Stimulated activated CD8-positive, alpha-beta memory T cell treated with anti-CD3 and anti-CD28 coated beads, Interleukin-12 subunit alpha, Interleukin-12 subunit beta, amount 100 ng/mL, for 24 hours (primary cell): ENCODE measurements around the gene MRPS7.
"Not testable (repeated sequence)": the region's sequence is repeated elsewhere in the genome, so short reads cannot be mapped to it uniquely, and the experiment has no call there.

Experiments used
- DNase-seq: peaks from one replicate; pipeline ENCODE4 v3.0.0-alpha.2; 2020; ENCODE audit errors: extremely low read depth

Gene MRPS7

GRCh38 chr17:75271233-75271954, 9.7 kb downstream of the MRPS7 start:
- DNase-seq: peak; percentile 71

- no peak for DNase-seq
Observed at GRCh38 chr17:75271955-75272847, 10.5 kb downstream of the MRPS7 start.

GRCh38 chr17:75272848-75273184, 11.1 kb downstream of the MRPS7 start:
- DNase-seq: no peak

GRCh38 chr17:75273977-75274708, 12.5 kb downstream of the MRPS7 start:
- no peak for DNase-seq

GRCh38 chr17:75277664-75278071, 16.0 kb downstream of the MRPS7 start:
- DNase-seq: no peak

- not testable (repeated sequence) for DNase-seq
Observed at GRCh38 chr17:75280189-75280588, 18.5 kb downstream of the MRPS7 start.

- no peak for DNase-seq
Observed at GRCh38 chr17:75285123-75285522, 23.4 kb downstream of the MRPS7 start.

- DNase-seq: no peak
Observed at GRCh38 chr17:75287221-75287620, 25.5 kb downstream of the MRPS7 start.

- no peak for DNase-seq
Observed at GRCh38 chr17:75288359-75288758, 26.7 kb downstream of the MRPS7 start.

GRCh38 chr17:75288770-75289114, 27.1 kb downstream of the MRPS7 start:
- DNase-seq: no peak

GRCh38 chr17:75289115-75289831, 27.6 kb downstream of the MRPS7 start, which contains the start of gene SLC25A19:
TSS of gene SLC25A19 (minus strand) at chr17:75289433. CDS start at chr17:75286764, 2,669 bp downstream.
- DNase-seq: peak; percentile 92

GRCh38 chr17:75289832-75290337, 28.2 kb downstream of the MRPS7 start:
- no peak for DNase-seq

- DNase-seq: not testable (repeated sequence)
Observed at GRCh38 chr17:75292810-75293448, 31.2 kb downstream of the MRPS7 start.

GRCh38 chr17:75295201-75296158, 33.8 kb downstream of the MRPS7 start:
- no peak for DNase-seq

GRCh38 chr17:75300280-75300679, 38.6 kb downstream of the MRPS7 start:
- DNase-seq: no peak

- no peak for DNase-seq
Observed at GRCh38 chr17:75301049-75301448, 39.4 kb downstream of the MRPS7 start.

GRCh38 chr17:75301502-75302206, 40.0 kb downstream of the MRPS7 start:
- DNase-seq: no peak

- no peak for DNase-seq
Observed at GRCh38 chr17:75307957-75308731, 46.5 kb downstream of the MRPS7 start.
